Measurements from ENCODE around the gene FLYWCH2. TPM values are rescaled to one million over a fixed set of nuclear protein-coding genes. Genes with fewer than 3 reads are reported as not detected.

FLYWCH2 gene
- total and polyA plus RNA-seq, 12 donors = 18.1 to 65.7 (median 22.3) TPM

DNA sequence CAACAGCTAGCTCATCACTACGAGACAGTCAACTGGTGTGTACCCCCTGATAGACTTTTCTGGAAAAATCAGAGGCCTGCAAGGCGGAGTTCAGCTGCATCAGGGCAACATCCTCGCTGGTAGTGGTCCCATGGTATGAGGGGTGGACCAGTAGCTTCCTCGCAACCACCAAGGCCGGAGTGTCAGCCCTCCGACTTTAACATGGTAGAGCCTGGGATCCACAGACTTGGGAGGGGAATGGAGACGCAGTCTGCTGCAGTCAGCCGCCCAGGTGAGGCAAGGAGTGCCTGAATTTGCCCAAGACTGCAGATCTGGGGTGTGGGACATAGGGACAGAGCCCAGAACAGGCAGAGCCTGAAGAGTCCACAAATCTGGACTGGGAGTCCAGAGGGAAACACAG lies 39.5 kb upstream of the FLYWCH2 start:
- 81 to 88% methylated on average over 8 of the region's 8 CpGs for WGBS, 2 donors
- H3K4me3 ChIP-seq = no peak overlapping the region
- H3K27ac ChIP-seq = no peak overlapping the region
- DNase-seq (no peak), ATAC-seq (no peak)
- TF ChIP-seq, protein P1, sequence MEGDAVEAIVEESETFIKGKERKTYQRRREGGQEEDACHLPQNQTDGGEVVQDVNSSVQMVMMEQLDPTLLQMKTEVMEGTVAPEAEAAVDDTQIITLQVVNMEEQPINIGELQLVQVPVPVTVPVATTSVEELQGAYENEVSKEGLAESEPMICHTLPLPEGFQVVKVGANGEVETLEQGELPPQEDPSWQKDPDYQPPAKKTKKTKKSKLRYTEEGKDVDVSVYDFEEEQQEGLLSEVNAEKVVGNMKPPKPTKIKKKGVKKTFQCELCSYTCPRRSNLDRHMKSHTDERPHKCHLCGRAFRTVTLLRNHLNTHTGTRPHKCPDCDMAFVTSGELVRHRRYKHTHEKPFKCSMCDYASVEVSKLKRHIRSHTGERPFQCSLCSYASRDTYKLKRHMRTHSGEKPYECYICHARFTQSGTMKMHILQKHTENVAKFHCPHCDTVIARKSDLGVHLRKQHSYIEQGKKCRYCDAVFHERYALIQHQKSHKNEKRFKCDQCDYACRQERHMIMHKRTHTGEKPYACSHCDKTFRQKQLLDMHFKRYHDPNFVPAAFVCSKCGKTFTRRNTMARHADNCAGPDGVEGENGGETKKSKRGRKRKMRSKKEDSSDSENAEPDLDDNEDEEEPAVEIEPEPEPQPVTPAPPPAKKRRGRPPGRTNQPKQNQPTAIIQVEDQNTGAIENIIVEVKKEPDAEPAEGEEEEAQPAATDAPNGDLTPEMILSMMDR (IDR thresholded peaks at IDR 0.05) = no peak
- intact Hi-C loops (cut with DNase I) = loop anchor here in 1 of 10 donors (2.0 kb wide), 1 partner anchor 23 kb away; no protein-coding TSS in a partner anchor
- H3K9me3 ChIP-seq = peaks cover 0 to 4% (median 0%) of the 10 kb centered on the region in 11 donors
- peaks cover 0 to 14% (median 4%) of the 10 kb centered on the region in 7 donors for H3K27me3 ChIP-seq
- peaks cover 7 to 31% (median 13%) of the 10 kb centered on the region in 9 donors for H3K4me1 ChIP-seq
- H3K36me3 ChIP-seq = no peaks in the 10 kb centered on the region

DNA sequence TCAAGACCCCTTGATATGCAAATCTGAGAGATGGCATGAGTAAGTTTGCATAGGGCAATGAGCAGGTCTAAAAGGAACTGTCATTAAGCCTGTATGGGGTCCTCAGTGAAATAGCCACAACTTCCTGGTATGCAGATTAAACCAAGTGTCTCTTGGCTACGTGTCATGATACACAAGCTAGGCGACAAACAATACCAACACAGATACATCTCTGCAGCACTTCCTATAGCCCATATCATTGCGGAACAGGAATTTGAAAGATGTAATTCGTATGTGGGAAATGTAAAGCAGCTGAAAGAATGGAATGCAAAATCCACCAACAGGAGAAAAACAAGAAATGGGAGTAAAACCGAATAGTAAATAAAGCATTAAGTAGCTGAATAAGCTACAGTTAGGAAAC lies 37.9 kb upstream of the FLYWCH2 start:
- peaks cover 0 to 27% (median 18%) of the 10 kb centered on the region in 7 donors for H3K27me3 ChIP-seq
- DNase-seq = no peak
- no peak overlapping the region for H3K27ac ChIP-seq
- no peak overlapping the region for H3K4me3 ChIP-seq
- WGBS, 2 donors = 67% methylated on average over 5 of the region's 5 CpGs
- ATAC-seq = no peak
- H3K36me3 ChIP-seq = no peaks in the 10 kb centered on the region
- H3K4me1 ChIP-seq = peaks cover 7 to 26% (median 13%) of the 10 kb centered on the region in 9 donors
- TF ChIP-seq, protein P1 (IDR thresholded peaks at IDR 0.05) = no peak
- H3K9me3 ChIP-seq = peaks cover 0 to 4% (median 0%) of the 10 kb centered on the region in 11 donors
- intact Hi-C loops (cut with DNase I) = no loop called here

DNA sequence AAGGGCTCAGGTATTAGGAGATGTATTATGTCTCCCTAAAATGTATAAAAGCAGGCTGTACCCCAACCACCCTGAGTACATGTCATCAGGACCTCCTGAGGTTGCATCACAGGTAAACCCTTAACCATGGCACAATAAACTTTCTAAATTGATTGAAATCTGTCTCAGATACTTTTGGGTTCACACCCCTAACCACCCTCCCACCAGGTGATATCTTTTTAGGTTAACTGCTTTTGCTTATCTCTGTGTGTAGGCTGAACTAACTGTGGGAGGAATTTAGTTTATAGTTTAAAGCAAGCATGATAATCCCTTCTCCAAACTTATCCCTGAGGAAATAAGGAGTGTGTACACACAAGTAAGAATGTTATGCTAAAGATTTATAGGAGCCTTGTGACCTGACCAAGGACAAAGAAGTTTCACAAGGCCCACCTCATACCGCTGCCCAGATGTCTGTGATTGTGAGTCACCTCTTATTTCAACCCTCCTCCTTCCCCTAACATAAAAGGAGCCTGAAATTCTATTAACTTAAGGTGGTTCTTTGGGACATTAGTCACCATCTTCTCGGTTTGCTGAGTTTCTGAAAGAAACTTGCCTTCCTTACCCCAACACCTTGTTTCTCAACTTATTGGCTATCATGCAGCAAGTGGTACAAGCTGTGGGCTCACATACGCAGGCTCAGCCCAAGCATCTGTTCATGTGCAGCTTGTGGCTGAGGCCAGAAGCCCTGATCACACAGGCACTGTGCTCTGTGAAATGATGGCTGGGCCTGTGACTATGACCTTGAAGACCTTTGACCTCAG lies 36.3 kb upstream of the FLYWCH2 start:
- Histone ChIP-seq H3K4me3 (no peak overlapping the region), H3K27me3 (peaks cover 0 to 41% (median 24%) of the 10 kb centered on the region in 7 donors), H3K27ac (no peak overlapping the region), H3K4me1 (peaks cover 6 to 14% (median 8%) of the 10 kb centered on the region in 9 donors), H3K9me3 (peaks cover 0 to 4% (median 0%) of the 10 kb centered on the region in 11 donors), H3K36me3 (no peaks in the 10 kb centered on the region)
- WGBS, 2 donors = 64% methylated on average over 3 of the region's 3 CpGs
- TF ChIP-seq, protein P1 (IDR thresholded peaks at IDR 0.05) = no peak
- DNase-seq (no peak), ATAC-seq (no peak)
- intact Hi-C loops (cut with DNase I) = no loop called here

DNA sequence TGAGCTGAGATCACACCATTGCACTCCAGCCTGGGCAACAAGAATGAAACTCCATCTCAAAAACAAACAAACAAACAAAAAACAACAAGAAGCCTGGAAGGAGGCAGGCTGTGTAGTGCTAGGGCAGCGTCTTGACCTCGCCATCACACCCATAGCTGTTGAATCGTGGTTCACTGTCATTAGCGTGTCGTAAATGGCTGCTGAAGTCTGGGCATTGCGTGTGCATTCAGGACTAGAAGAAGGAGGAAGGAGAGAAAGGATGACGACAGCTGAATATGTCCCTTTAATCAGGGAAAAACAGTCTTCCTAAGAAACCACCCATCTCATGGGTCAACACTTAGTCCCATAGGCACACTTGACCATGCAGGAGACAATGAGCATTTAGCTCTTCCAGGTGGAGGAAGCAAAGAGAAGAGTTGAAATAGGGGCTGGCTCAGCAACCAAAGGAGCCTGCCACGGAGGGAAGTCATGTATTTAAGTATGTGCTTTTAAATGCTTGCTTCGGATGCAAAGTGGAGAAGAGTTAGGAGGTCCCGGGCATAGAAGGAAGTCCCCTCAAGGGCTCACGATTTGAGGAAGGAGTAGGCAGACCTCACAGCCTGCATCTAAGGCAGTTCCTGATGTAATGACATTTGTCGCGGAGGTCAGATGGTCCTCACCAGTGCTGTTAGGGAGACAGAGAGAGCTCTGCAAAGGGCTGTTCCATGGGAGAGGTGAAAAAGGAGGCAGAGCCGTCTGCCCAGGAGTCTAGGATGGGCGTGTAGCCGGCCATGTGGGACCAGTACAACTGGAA lies 33.9 kb upstream of the FLYWCH2 start:
- DNase-seq (no peak), ATAC-seq (no peak)
- WGBS, 2 donors = 80% methylated on average over 16 of the region's 16 CpGs
- H3K4me3 ChIP-seq = no peak overlapping the region
- no peak overlapping the region for H3K27ac ChIP-seq
- intact Hi-C loops (cut with DNase I) = no loop called here
- TF ChIP-seq, protein P1 (IDR thresholded peaks at IDR 0.05) = no peak
- no peaks in the 10 kb centered on the region for H3K36me3 ChIP-seq
- peaks cover 0 to 64% (median 43%) of the 10 kb centered on the region in 7 donors for H3K27me3 ChIP-seq
- H3K9me3 ChIP-seq = peaks cover 0 to 9% (median 0%) of the 10 kb centered on the region in 11 donors
- no peaks in the 10 kb centered on the region for H3K4me1 ChIP-seq
